Body of pancreas (tissue), 4 donors: Measurements from ENCODE around the gene TIMM10.

Source experiments
- CTCF ChIP-seq, 7 experiments: fragments of 450-650 bp in 4 of 7; fragments of 200-600 bp in 3 of 7; sonication (generic) in 3 of 7; IDR thresholded peaks; one replicate each; pipeline ENCODE4 v1.5.1; 2016 to 2019; ENCODE audit warnings: antibody characterized with exemption in 7 of 7
- POLR2A ChIP-seq, 3 donors: fragments of 450-650 bp; IDR thresholded peaks; one replicate each; pipeline ENCODE4 v1.6.1; 2016; ENCODE audit warnings: antibody characterized with exemption in 3 of 3, mild to moderate bottlenecking in 2 of 3

DNA sequence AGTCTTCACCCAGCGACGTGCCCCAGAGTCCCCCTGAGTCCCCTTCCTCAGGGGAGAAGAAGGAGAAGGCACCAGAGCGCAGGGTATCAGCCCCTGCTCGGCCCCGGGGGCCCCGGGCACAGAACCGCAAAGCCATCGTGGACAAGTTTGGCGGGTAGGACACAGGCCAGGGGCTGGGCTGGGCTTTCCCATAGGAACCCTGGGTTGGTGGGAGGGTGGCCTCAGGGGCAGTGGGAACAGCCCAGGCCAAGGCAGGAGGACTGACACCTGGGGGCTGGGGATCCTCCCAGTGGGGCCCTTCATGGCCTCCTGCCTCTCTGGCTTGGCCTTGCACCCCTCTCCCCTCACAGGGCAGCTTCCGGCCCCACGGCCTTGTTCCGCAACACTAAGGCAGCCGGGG, 15.3 kb upstream of the TIMM10 start:
- TF ChIP-seq CTCF (IDR thresholded peaks at IDR 0.05) (no peak), POLR2A (IDR thresholded peaks at IDR 0.05) (no peak)
